CD4-positive, alpha-beta T cell (primary cell): ENCODE data around the gene PODNL1. TPM values are rescaled to one million over a fixed set of nuclear protein-coding genes. Genes with fewer than 3 reads are reported as not detected.
"Not testable (repeated sequence)": the region's sequence is repeated elsewhere in the genome, so short reads cannot be mapped to it uniquely, and the experiment has no call there.

Source experiments
- ATAC-seq: fragments of 200-7000 bp; cut with Tn5 transposase; one replicate; pipeline ENCODE4 v1.10.0; 2022; ENCODE audit warnings: mild to moderate bottlenecking; ENCODE audit not compliant: poor library complexity
- CTCF ChIA-PET: fragments of 350-600 bp; sonication (Branson Sonifier 250); formaldehyde crosslinking; loops from one replicate; lab custom pipeline; 2021; ENCODE audit warnings: antibody characterized with exemption, inconsistent platforms; lab: Charles Lee
- POLR2A ChIA-PET: fragments of 350-600 bp; sonication (Branson Sonifier 250); formaldehyde crosslinking; loops from one replicate; lab custom pipeline; 2021; ENCODE audit warnings: antibody characterized with exemption, inconsistent platforms; lab: Charles Lee
- DNase-seq, 14 experiments: peaks; one replicate each; pipeline ENCODE4 v3.0.0-alpha.2; 2013 to 2020; ENCODE audit warnings: mixed read lengths in 2 of 14
- H3K27ac ChIP-seq, 2 donors: one replicate each; pipeline versions ENCODE4 v1.5.1 to v1.7.0; 2013; ENCODE audit warnings: low read length in 2 of 2, low read depth in 1 of 2, mild to moderate bottlenecking in 1 of 2
- H3K27me3 ChIP-seq, 2 experiments: 1 replicate in 1 of 2; 2 replicates in 1 of 2; pipeline versions ENCODE4 v1.6.1 to v1.7.0; 2013; ENCODE audit warnings: low read length in 2 of 2, control low read depth in 1 of 2, mild to moderate bottlenecking in 1 of 2, moderate library complexity in 1 of 2; ENCODE audit not compliant: insufficient read depth in 2 of 2, control insufficient read depth in 1 of 2
- H3K36me3 ChIP-seq: one replicate; pipeline ENCODE4 v1.6.1; 2013; ENCODE audit warnings: low read length, control low read depth; ENCODE audit not compliant: insufficient read depth
- H3K4me1 ChIP-seq: one replicate; pipeline ENCODE4 v1.6.1; 2013; ENCODE audit warnings: low read length, control low read depth; ENCODE audit not compliant: insufficient read depth
- H3K4me3 ChIP-seq: one replicate; pipeline ENCODE4 v1.5.1; 2013; ENCODE audit warnings: mild to moderate bottlenecking, low read length, moderate library complexity
- H3K9me3 ChIP-seq, 2 experiments: 1 replicate in 1 of 2; 2 replicates in 1 of 2; pipeline versions ENCODE4 v1.6.1 to v1.7.0; 2013; ENCODE audit warnings: low read length in 2 of 2, mild to moderate bottlenecking in 2 of 2, control low read depth in 1 of 2, moderate library complexity in 1 of 2; ENCODE audit not compliant: control insufficient read depth in 1 of 2, insufficient read depth in 1 of 2
- H3K27ac Mint-ChIP-seq: one replicate; pipeline ENCODE4 v1.8.0; 2020; ENCODE audit warnings: mixed read lengths
- H3K27me3 Mint-ChIP-seq: one replicate; pipeline ENCODE4 v1.8.0; 2021; ENCODE audit warnings: mixed read lengths
- H3K36me3 Mint-ChIP-seq: one replicate; pipeline ENCODE4 v1.8.0; 2021; ENCODE audit warnings: low read depth, mixed read lengths
- H3K4me1 Mint-ChIP-seq: one replicate; pipeline ENCODE4 v1.8.0; 2021; ENCODE audit warnings: low read depth, mixed read lengths
- H3K4me3 Mint-ChIP-seq: one replicate; pipeline ENCODE4 v1.8.0; 2020; ENCODE audit warnings: mild to moderate bottlenecking, mixed read lengths
- H3K9me3 Mint-ChIP-seq: one replicate; pipeline ENCODE4 v1.8.0; 2020; ENCODE audit warnings: mixed read lengths
- CTCF ChIP-seq: fragments of 200-600 bp; IDR thresholded peaks from one replicate; pipeline ENCODE4 v1.8.0; 2022; ENCODE audit warnings: antibody characterized with exemption, mild to moderate bottlenecking
- intact Hi-C, 2 experiments: fragments of 100-400 bp; cut with DNase I in 1 of 2; cut with micrococcal nuclease in 1 of 2; formaldehyde crosslinking; loops; one replicate each; pipeline versions ENCODE4 v1.15.1 to v1.9.0; 2023 to 2025; cut with DNase I, micrococcal nuclease
- total RNA-seq, 174 experiments: library from RNA in 2 of 174; stranded (reverse) in 2 of 174; gene quantifications; one replicate each; pipeline ENCODE4 v1.2.3 and lab custom pipeline; 2021 to 2026

The PODNL1 gene
- total RNA-seq, 2 experiments from 2014 or later, result not detected

DNA sequence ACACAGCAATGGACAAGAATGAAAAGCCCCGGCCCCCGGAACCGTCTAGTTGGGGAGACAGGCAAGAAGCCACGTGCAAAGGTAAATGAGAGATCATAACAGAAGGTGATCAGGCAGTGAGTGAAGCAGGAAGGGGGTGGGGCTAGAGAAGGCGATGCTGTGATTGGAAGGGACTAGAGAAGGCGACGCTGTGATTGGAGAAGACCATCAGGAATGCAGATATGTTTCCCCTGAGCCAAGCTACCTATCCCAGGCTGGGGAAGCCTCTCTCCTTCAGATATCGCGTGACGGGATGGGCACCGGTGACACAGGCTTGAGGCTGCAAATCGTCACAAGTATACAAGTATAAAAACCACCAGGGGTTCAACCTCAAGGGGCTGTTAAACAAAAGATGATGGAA is 35.9 kb upstream of the PODNL1 start:
- H3K9me3 ChIP-seq, result no peaks in the 10 kb centered on the region
- Mint-ChIP-seq H3K4me1 (peaks cover 8% of the 10 kb centered on the region), H3K4me3 (peak overlapping the region; percentile 26), H3K27ac (peak overlapping the region; percentile 60), H3K27me3 (no peaks in the 10 kb centered on the region), H3K9me3 (no peaks in the 10 kb centered on the region), H3K36me3 (peaks cover 41% of the 10 kb centered on the region)
- ATAC-seq (peak; percentile 96), DNase-seq (peak in 11 of 14 experiments; percentile 28 to 76 (median 47))
- ChIA-PET POLR2A (interaction anchor here (0.6 kb wide), 1 partner anchor 21 kb away, joined by 4 read pairs; no protein-coding TSS in a partner anchor), CTCF (no interaction called here)
- H3K27ac ChIP-seq, result no peak overlapping the region
- TF ChIP-seq CTCF, result no peak
- peaks cover 37% of the 10 kb centered on the region for H3K36me3 ChIP-seq
- H3K4me3 ChIP-seq, result no peak overlapping the region
- H3K27me3 ChIP-seq, result no peaks in the 10 kb centered on the region
- H3K4me1 ChIP-seq, result peaks cover 22% of the 10 kb centered on the region
- intact Hi-C loops, result no loop called here

DNA sequence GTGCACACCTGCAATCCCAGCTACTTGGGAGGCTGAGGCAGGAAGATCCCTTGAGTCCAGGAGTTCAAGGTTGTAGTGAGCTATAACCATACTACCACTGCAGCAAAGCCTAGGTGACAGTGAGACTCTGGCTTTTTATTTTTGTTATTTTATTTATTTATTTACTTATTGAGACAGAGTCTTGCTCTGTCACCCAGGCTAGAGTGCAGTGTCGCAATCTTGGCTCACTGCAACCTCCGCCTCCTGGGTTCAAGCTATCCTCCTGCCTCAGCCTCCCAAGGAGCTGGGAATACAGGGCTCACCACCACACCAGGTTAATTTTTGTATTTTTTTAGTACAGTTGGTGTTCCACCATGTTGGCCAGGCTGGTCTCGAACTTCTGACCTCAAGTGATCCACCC is 35.3 kb upstream of the PODNL1 start:
- CTCF ChIA-PET, DNase-seq, ATAC-seq, intact Hi-C loops, H3K9me3 Mint-ChIP-seq, H3K27me3 Mint-ChIP-seq, H3K4me1 Mint-ChIP-seq, H3K4me3 ChIP-seq, H3K27ac ChIP-seq, H3K4me3 Mint-ChIP-seq, H3K27me3 ChIP-seq, H3K9me3 ChIP-seq: not testable (repeated sequence)
- Histone ChIP-seq H3K4me1 (peaks cover 20% of the 10 kb centered on the region), H3K36me3 (peaks cover 43% of the 10 kb centered on the region)
- H3K36me3 Mint-ChIP-seq, result peaks cover 46% of the 10 kb centered on the region
- H3K27ac Mint-ChIP-seq, result peak overlapping the region; percentile 60
- POLR2A ChIA-PET, result interaction anchor here (0.6 kb wide), 1 partner anchor 22 kb away, joined by 4 read pairs; no protein-coding TSS in a partner anchor

- DNase-seq, result no peak
- intact Hi-C loops, result no loop called here
- Mint-ChIP-seq H3K36me3 (peaks cover 47% of the 10 kb centered on the region), H3K4me3 (no peak overlapping the region), H3K4me1 (peaks cover 8% of the 10 kb centered on the region), H3K9me3 (no peaks in the 10 kb centered on the region), H3K27ac (no peak overlapping the region), H3K27me3 (no peaks in the 10 kb centered on the region)
- Histone ChIP-seq H3K4me3 (no peak overlapping the region), H3K9me3 (no peaks in the 10 kb centered on the region), H3K27me3 (no peaks in the 10 kb centered on the region), H3K4me1 (peaks cover 15% of the 10 kb centered on the region), H3K27ac (no peak overlapping the region), H3K36me3 (peaks cover 45% of the 10 kb centered on the region)
- TF ChIP-seq CTCF, result no peak
- ATAC-seq, result no peak
- POLR2A ChIA-PET, result interaction anchor here (0.8 kb wide), 1 partner anchor 12 kb away, joined by 4 read pairs; no protein-coding TSS in a partner anchor
- CTCF ChIA-PET, result no interaction called here
Measured at GRCh38 chr19:13972368-13973155, 34.3 kb upstream of the PODNL1 start.

- ATAC-seq, H3K27me3 Mint-ChIP-seq, POLR2A ChIA-PET, H3K9me3 ChIP-seq, H3K27ac Mint-ChIP-seq, H3K9me3 Mint-ChIP-seq, H3K4me1 Mint-ChIP-seq, DNase-seq, H3K27me3 ChIP-seq, CTCF ChIA-PET, H3K4me3 ChIP-seq, H3K4me3 Mint-ChIP-seq, H3K27ac ChIP-seq, intact Hi-C loops: not testable (repeated sequence)
- peaks cover 48% of the 10 kb centered on the region for H3K36me3 ChIP-seq
- H3K4me1 ChIP-seq, result peaks cover 15% of the 10 kb centered on the region
- peaks cover 54% of the 10 kb centered on the region for H3K36me3 Mint-ChIP-seq
Measured at GRCh38 chr19:13971868-13972267, 33.7 kb upstream of the PODNL1 start.
